Neutrophil (primary cell): ENCODE results near the gene XYLT1.

Source experiments
- H3K27ac ChIP-seq: fragments of 200-600 bp; sonication (generic); 2 replicates; pipeline ENCODE4 v1.5.1; 2016; ENCODE audit warnings: mild to moderate bottlenecking, moderate library complexity
- H3K27me3 ChIP-seq: fragments of 200-600 bp; sonication (generic); 2 replicates; pipeline ENCODE4 v1.6.0; 2016; ENCODE audit warnings: mild to moderate bottlenecking
- H3K36me3 ChIP-seq: fragments of 200-600 bp; sonication (generic); 2 replicates; pipeline ENCODE4 v1.5.1; 2017
- H3K4me1 ChIP-seq, 2 experiments: fragments of 200-600 bp in 1 of 2; sonication (generic) in 1 of 2; 1 replicate in 1 of 2; 2 replicates in 1 of 2; pipeline versions ENCODE4 v1.5.1 to v1.6.1; 2013 to 2016; ENCODE audit warnings: low read depth in 1 of 2, low read length in 1 of 2, mild to moderate bottlenecking in 1 of 2, moderate library complexity in 1 of 2; ENCODE audit not compliant: control insufficient read depth in 1 of 2, insufficient read depth in 1 of 2
- H3K4me3 ChIP-seq, 2 experiments: fragments of 200-600 bp in 1 of 2; sonication (generic) in 1 of 2; 1 replicate in 1 of 2; 2 replicates in 1 of 2; pipeline ENCODE4 v1.5.1; 2013 to 2016; ENCODE audit warnings: low read depth in 1 of 2, low read length in 1 of 2, mild to moderate bottlenecking in 1 of 2, moderate library complexity in 1 of 2
- H3K9me3 ChIP-seq: fragments of 200-600 bp; sonication (generic); 2 replicates; pipeline ENCODE4 v1.5.1; 2016
- CTCF ChIP-seq: fragments of 200-600 bp; sonication (generic); IDR thresholded peaks from 2 replicates; pipeline ENCODE4 v1.5.1; 2016; ENCODE audit warnings: antibody characterized with exemption

Gene XYLT1

GRCh38 chr16:17471719-17472461 lies 1.1 kb upstream of the XYLT1 start:
- Histone ChIP-seq H3K9me3 (no peaks in the 10 kb centered on the region), H3K27ac (peak overlapping the region; percentile 65), H3K36me3 (no peaks in the 10 kb centered on the region), H3K4me1 (peaks cover 36 to 39% of the 10 kb centered on the region in 2 experiments), H3K4me3 (no peak overlapping the region), H3K27me3 (peaks cover 42% of the 10 kb centered on the region)
- TF ChIP-seq CTCF, result no peak

- Histone ChIP-seq H3K27ac (peak overlapping the region; percentile 65), H3K9me3 (no peaks in the 10 kb centered on the region), H3K36me3 (no peaks in the 10 kb centered on the region), H3K4me1 (peaks cover 41 to 49% of the 10 kb centered on the region in 2 experiments), H3K4me3 (peak overlapping the region; percentile 74 to 82), H3K27me3 (peaks cover 26% of the 10 kb centered on the region)
- no peak for TF ChIP-seq CTCF
These were observed 415 bp downstream of the XYLT1 start for GRCh38 chr16:17470182-17470907.

GRCh38 chr16:17469741-17470181 lies 999 bp downstream of the XYLT1 start:
- Histone ChIP-seq H3K27ac (peak overlapping the region; percentile 65), H3K36me3 (no peaks in the 10 kb centered on the region), H3K9me3 (no peaks in the 10 kb centered on the region), H3K27me3 (peaks cover 20% of the 10 kb centered on the region), H3K4me3 (peak overlapping the region; percentile 74 to 82), H3K4me1 (peaks cover 46 to 51% of the 10 kb centered on the region in 2 experiments)
- no peak for TF ChIP-seq CTCF

- Histone ChIP-seq H3K27ac (peak overlapping the region; percentile 65), H3K4me3 (peak overlapping the region; percentile 74 to 82), H3K36me3 (no peaks in the 10 kb centered on the region), H3K9me3 (no peaks in the 10 kb centered on the region), H3K27me3 (peaks cover 15% of the 10 kb centered on the region), H3K4me1 (peaks cover 41 to 48% of the 10 kb centered on the region in 2 experiments)
- no peak for TF ChIP-seq CTCF
These were observed 1.6 kb downstream of the XYLT1 start for GRCh38 chr16:17469011-17469740.

GRCh38 chr16:17468611-17469010 lies 2.1 kb downstream of the XYLT1 start:
- no peak for TF ChIP-seq CTCF
- peaks cover 41 to 50% of the 10 kb centered on the region in 2 experiments for H3K4me1 ChIP-seq
- no peaks in the 10 kb centered on the region for H3K36me3 ChIP-seq
- H3K9me3 ChIP-seq, result no peaks in the 10 kb centered on the region
- H3K27me3 ChIP-seq, result peaks cover 9% of the 10 kb centered on the region
- H3K27ac ChIP-seq, result no peak overlapping the region
- peak overlapping the region; percentile 74 to 82 for H3K4me3 ChIP-seq
